CD4-positive, alpha-beta T cell treated with Interleukin-6 for 4 hours (primary cell): ENCODE results near the gene ME3.
"Not testable (repeated sequence)": the region's sequence is repeated elsewhere in the genome, so short reads cannot be mapped to it uniquely, and the experiment has no call there.

ENCODE experiments used
- DNase-seq: peaks from one replicate; pipeline ENCODE4 v3.0.0-alpha.2; 2020; ENCODE audit warnings: mixed read lengths

ME3 gene

GRCh38 chr11:86580535-86580934, 91.9 kb downstream of the ME3 start:
- no peak for DNase-seq

- DNase-seq, result no peak
These were observed 93.0 kb downstream of the ME3 start for GRCh38 chr11:86579406-86579731.

GRCh38 chr11:86578727-86579405, 93.5 kb downstream of the ME3 start:
- no peak for DNase-seq

GRCh38 chr11:86577644-86578636, 94.5 kb downstream of the ME3 start:
- no peak for DNase-seq

GRCh38 chr11:86576946-86577624, 95.3 kb downstream of the ME3 start:
- no peak for DNase-seq

- no peak for DNase-seq
These were observed 96.5 kb downstream of the ME3 start for GRCh38 chr11:86575927-86576326.

GRCh38 chr11:86575208-86575855, 97.1 kb downstream of the ME3 start:
- no peak for DNase-seq

- no peak for DNase-seq
These were observed 97.8 kb downstream of the ME3 start for GRCh38 chr11:86574493-86575207.

GRCh38 chr11:86571273-86571948, 101.0 kb downstream of the ME3 start:
- DNase-seq, result no peak

GRCh38 chr11:86570451-86570850, 102.0 kb downstream of the ME3 start:
- DNase-seq, result no peak

GRCh38 chr11:86570020-86570419, 102.4 kb downstream of the ME3 start:
- DNase-seq, result no peak

- DNase-seq, result no peak
These were observed 103.3 kb downstream of the ME3 start for GRCh38 chr11:86569109-86569508.

- DNase-seq, result no peak
These were observed 106.6 kb downstream of the ME3 start for GRCh38 chr11:86565801-86566312.

- DNase-seq, result no peak
These were observed 107.0 kb downstream of the ME3 start for GRCh38 chr11:86565388-86565787.

- not testable (repeated sequence) for DNase-seq
These were observed 109.6 kb downstream of the ME3 start for GRCh38 chr11:86562842-86563241.

GRCh38 chr11:86559311-86559945, 113.0 kb downstream of the ME3 start:
- no peak for DNase-seq

GRCh38 chr11:86558841-86559240, 113.6 kb downstream of the ME3 start:
- no peak for DNase-seq

- no peak for DNase-seq
These were observed 114.2 kb downstream of the ME3 start for GRCh38 chr11:86558207-86558606.

GRCh38 chr11:86555866-86556265, 116.5 kb downstream of the ME3 start:
- no peak for DNase-seq

GRCh38 chr11:86555401-86555800, 117.0 kb downstream of the ME3 start:
- DNase-seq, result no peak

- no peak for DNase-seq
These were observed 119.2 kb downstream of the ME3 start for GRCh38 chr11:86553265-86553664.
